GM19463 (cell line): ENCODE measurements around the gene SYT7.

Experiments
- ATAC-seq: cut with Tn5 transposase; IDR thresholded peaks from one replicate; pipeline ENCODE4 v1.9.1; 2021; ENCODE audit warnings: mild to moderate bottlenecking, moderate library complexity; ENCODE audit not compliant: unreplicated experiment

SYT7 gene

GRCh38 chr11:61539831-61540357, 41.0 kb downstream of the SYT7 start:
- ATAC-seq = no peak

GRCh38 chr11:61539006-61539405, 41.9 kb downstream of the SYT7 start:
- ATAC-seq = no peak

- no peak for ATAC-seq
Measured at GRCh38 chr11:61538636-61538961, 42.3 kb downstream of the SYT7 start.

GRCh38 chr11:61537326-61537725, 43.5 kb downstream of the SYT7 start:
- no peak for ATAC-seq

GRCh38 chr11:61536676-61537270, 44.1 kb downstream of the SYT7 start:
- ATAC-seq = no peak

GRCh38 chr11:61535998-61536675, 44.7 kb downstream of the SYT7 start:
- ATAC-seq = no peak

- ATAC-seq = no peak
Measured at GRCh38 chr11:61534933-61535839, 45.7 kb downstream of the SYT7 start.

GRCh38 chr11:61534025-61534932, 46.6 kb downstream of the SYT7 start:
- no peak for ATAC-seq

- ATAC-seq = no peak
Measured at GRCh38 chr11:61533401-61533800, 47.5 kb downstream of the SYT7 start.

GRCh38 chr11:61533039-61533375, 47.9 kb downstream of the SYT7 start:
- ATAC-seq = no peak

- no peak for ATAC-seq
Measured at GRCh38 chr11:61532134-61533038, 48.5 kb downstream of the SYT7 start.

GRCh38 chr11:61531044-61531443, 49.8 kb downstream of the SYT7 start:
- ATAC-seq = no peak

- no peak for ATAC-seq
Measured at GRCh38 chr11:61529537-61530225, 51.2 kb downstream of the SYT7 start.

- ATAC-seq = no peak
Measured at GRCh38 chr11:61528114-61528513, 52.8 kb downstream of the SYT7 start.

GRCh38 chr11:61526956-61527731, 53.7 kb downstream of the SYT7 start:
- ATAC-seq = no peak

- ATAC-seq = no peak
Measured at GRCh38 chr11:61526229-61526628, 54.6 kb downstream of the SYT7 start.

- no peak for ATAC-seq
Measured at GRCh38 chr11:61524963-61525587, 55.8 kb downstream of the SYT7 start.

- ATAC-seq = no peak
Measured at GRCh38 chr11:61524446-61524845, 56.4 kb downstream of the SYT7 start.
